GM23338 (cell line): Measurements from ENCODE around the gene IGF1. TPM values are rescaled to one million over a fixed set of nuclear protein-coding genes. Genes with fewer than 3 reads are reported as not detected.

Source experiments
- ATAC-seq: fragments of 200-7000 bp; cut with Tn5 transposase; 3 replicates; pipeline ENCODE4 v1.9.1; 2020
- DNase-seq: peaks from one replicate; pipeline ENCODE4 v3.0.0-alpha.2; 2015; ENCODE audit warnings: low spot score
- H2AFZ ChIP-seq: fragments of 200-600 bp; sonication (generic); 2 replicates; pipeline ENCODE4 v1.8.0; 2016; ENCODE audit warnings: antibody characterized with exemption, mild to moderate bottlenecking, moderate library complexity
- H3F3A ChIP-seq: fragments of 200-600 bp; sonication (generic); replicated peaks from 2 replicates; pipeline ENCODE4 v1.8.0; 2017; ENCODE audit warnings: antibody characterized with exemption, mixed run types, low read depth
- H3K27ac ChIP-seq: fragments of 200-600 bp; sonication (generic); 2 replicates; pipeline ENCODE4 v1.6.1; 2016; ENCODE audit warnings: low read depth
- H3K27me3 ChIP-seq: fragments of 200-600 bp; sonication (generic); 2 replicates; pipeline ENCODE4 v1.8.0; 2016; ENCODE audit warnings: mild to moderate bottlenecking, mixed run types, moderate library complexity; ENCODE audit not compliant: insufficient read depth
- H3K36me3 ChIP-seq: fragments of 200-600 bp; sonication (generic); 2 replicates; pipeline ENCODE4 v1.8.0; 2016; ENCODE audit warnings: mild to moderate bottlenecking; ENCODE audit not compliant: insufficient read depth
- H3K4me1 ChIP-seq: fragments of 200-600 bp; sonication (generic); 2 replicates; pipeline ENCODE4 v1.8.0; 2016; ENCODE audit warnings: mild to moderate bottlenecking, moderate library complexity; ENCODE audit not compliant: insufficient read depth
- H3K4me2 ChIP-seq: fragments of 200-600 bp; sonication (generic); 2 replicates; pipeline ENCODE4 v1.7.1; 2017; ENCODE audit warnings: mixed run types
- H3K4me3 ChIP-seq: fragments of 200-600 bp; sonication (generic); 2 replicates; pipeline ENCODE4 v1.6.1; 2016; ENCODE audit warnings: mixed run types
- H3K79me2 ChIP-seq: fragments of 200-600 bp; sonication (generic); replicated peaks from 2 replicates; pipeline ENCODE4 v1.8.0; 2017; ENCODE audit warnings: mild to moderate bottlenecking; ENCODE audit not compliant: insufficient read depth
- H3K9me2 ChIP-seq: fragments of 200-600 bp; sonication (generic); 2 replicates; pipeline ENCODE4 v1.8.0; 2017; ENCODE audit not compliant: insufficient read depth
- H4K20me1 ChIP-seq: fragments of 200-600 bp; sonication (generic); replicated peaks from 2 replicates; pipeline ENCODE4 v1.8.0; 2017; ENCODE audit warnings: mild to moderate bottlenecking; ENCODE audit not compliant: insufficient read depth
- H3K27ac Mint-ChIP-seq: 2 replicates; pipeline ENCODE4 v1.8.0; 2020; ENCODE audit warnings: inconsistent platforms, mild to moderate bottlenecking, moderate library complexity, mixed read lengths
- H3K27me3 Mint-ChIP-seq: 3 replicates; pipeline ENCODE4 v1.8.0; 2022; ENCODE audit warnings: low read depth, mild to moderate bottlenecking, moderate library complexity, mixed read lengths, inconsistent platforms; ENCODE audit not compliant: insufficient read depth, poor library complexity
- H3K36me3 Mint-ChIP-seq: 3 replicates; pipeline ENCODE4 v1.8.0; 2021; ENCODE audit warnings: low read depth, mild to moderate bottlenecking, inconsistent platforms, moderate library complexity, mixed read lengths
- H3K4me1 Mint-ChIP-seq: 3 replicates; pipeline ENCODE4 v1.8.0; 2020; ENCODE audit warnings: mild to moderate bottlenecking, inconsistent platforms, mixed read lengths
- H3K4me3 Mint-ChIP-seq: 3 replicates; pipeline ENCODE4 v1.8.0; 2021; ENCODE audit warnings: moderate library complexity, mild to moderate bottlenecking, inconsistent platforms, mixed read lengths
- H3K9me3 Mint-ChIP-seq: 3 replicates; pipeline ENCODE4 v1.8.0; 2020; ENCODE audit warnings: moderate library complexity, mild to moderate bottlenecking, inconsistent platforms, mixed read lengths
- JUNB ChIP-seq: IDR thresholded peaks from one replicate; pipeline ENCODE4 v1.6.1; 2016; ENCODE audit warnings: antibody characterized with exemption; ENCODE audit not compliant: unreplicated experiment
- NANOG ChIP-seq: IDR thresholded peaks from 2 replicates; pipeline ENCODE4 v1.6.1; 2016; ENCODE audit warnings: antibody characterized with exemption, borderline replicate concordance
- STAT1 ChIP-seq: IDR thresholded peaks from one replicate; pipeline ENCODE4 v1.6.1; 2016; ENCODE audit warnings: antibody characterized with exemption; ENCODE audit not compliant: unreplicated experiment
- ZNF114 ChIP-seq: fragments of 250-450 bp; sonication (Bioruptor Pico); IDR thresholded peaks from 2 replicates; pipeline ENCODE4 v1.5.0; 2020; ENCODE audit warnings: mild to moderate bottlenecking, moderate library complexity
- ZNF331 ChIP-seq: fragments of 250-450 bp; sonication (Bioruptor Pico); IDR thresholded peaks from 2 replicates; pipeline ENCODE4 v1.5.0; 2020; ENCODE audit warnings: low read depth, mild to moderate bottlenecking, moderate library complexity
- long read RNA-seq: library from polyadenylated mRNA; unstranded; transcript quantifications from one replicate; pipeline ENCODE4 v2.0.0, GENCODE V29; 2020; ENCODE audit not compliant: unreplicated experiment
- polyA plus RNA-seq: library from polyadenylated mRNA; unstranded; fragments of >200 nt; fragmentation: Nextera tagmentation; extraction: Ambion mirVana; gene quantifications from 2 replicates; pipeline ENCODE4 v1.2.1, GENCODE V29; 2016
- total RNA-seq: library from RNA; depleted of rRNA; stranded (reverse); fragments of >200 nt; shearing (Covaris generic); gene quantifications from 2 replicates; pipeline ENCODE4 v1.2.3, GENCODE V29; 2014; rRNA removed
- TF ChIP-seq, protein P1 (sequence below), 2 experiments: fragments of 200-600 bp in 1 of 2; sonication (generic) in 1 of 2; conservative IDR thresholded peaks; 2 replicates each; pipeline versions ENCODE4 v1.5.1 to v1.6.1; 2016 to 2017; ENCODE audit warnings: antibody characterized with exemption in 2 of 2, low read depth in 2 of 2, mild to moderate bottlenecking in 2 of 2, moderate library complexity in 1 of 2
- TF ChIP-seq, protein P2 (sequence below): IDR thresholded peaks from 2 replicates; pipeline ENCODE4 v1.6.1; 2016; ENCODE audit warnings: antibody characterized with exemption
- TF ChIP-seq, protein P3 (sequence below): fragments of 250-450 bp; sonication (Bioruptor Pico); IDR thresholded peaks from 2 replicates; pipeline ENCODE4 v1.5.0; 2020; ENCODE audit warnings: mild to moderate bottlenecking, moderate library complexity

Gene IGF1
- total RNA-seq, result not detected in 2 replicates
- polyA plus RNA-seq, result 0.29 TPM in 1 of 2 replicates, not detected in the other
- long read RNA-seq, result 0 reads

DNA sequence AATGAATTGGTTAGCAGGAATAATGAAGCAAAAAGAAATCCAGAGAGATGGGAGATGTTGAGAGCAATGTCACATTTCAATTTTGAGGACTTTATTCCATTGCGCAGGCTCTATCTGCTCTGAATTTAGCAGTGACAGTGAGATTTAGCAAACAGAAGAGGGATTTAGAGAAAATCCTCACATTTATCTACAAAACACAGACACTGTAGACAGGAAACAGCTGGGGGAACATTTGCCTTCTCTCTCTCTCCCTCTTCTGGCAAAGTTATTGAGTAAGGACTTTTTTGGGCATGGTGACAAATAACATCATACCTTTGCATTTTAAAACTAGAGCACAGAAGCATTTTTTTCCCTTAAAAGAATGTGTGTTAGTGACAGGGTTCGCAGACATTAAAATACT lies at the start of gene IGF1:
Gene IGF1, minus strand, starts transcription at position 158 of the 400 bp plus-strand sequence. CDS start 182 bp downstream, outside the sequence.
- peak; percentile 12 for DNase-seq
- no peaks in the 10 kb centered on the region for H3K36me3 ChIP-seq
- no peak within 1 kb of the TSS for H3K4me3 ChIP-seq
- no peaks in the 10 kb centered on the region for H3K9me3 Mint-ChIP-seq
- H3K27ac ChIP-seq, result no peak within 1 kb of the TSS
- H3K9me2 ChIP-seq, result no peaks in the 10 kb centered on the region
- ATAC-seq, result no peak
- TF ChIP-seq, protein P1, sequence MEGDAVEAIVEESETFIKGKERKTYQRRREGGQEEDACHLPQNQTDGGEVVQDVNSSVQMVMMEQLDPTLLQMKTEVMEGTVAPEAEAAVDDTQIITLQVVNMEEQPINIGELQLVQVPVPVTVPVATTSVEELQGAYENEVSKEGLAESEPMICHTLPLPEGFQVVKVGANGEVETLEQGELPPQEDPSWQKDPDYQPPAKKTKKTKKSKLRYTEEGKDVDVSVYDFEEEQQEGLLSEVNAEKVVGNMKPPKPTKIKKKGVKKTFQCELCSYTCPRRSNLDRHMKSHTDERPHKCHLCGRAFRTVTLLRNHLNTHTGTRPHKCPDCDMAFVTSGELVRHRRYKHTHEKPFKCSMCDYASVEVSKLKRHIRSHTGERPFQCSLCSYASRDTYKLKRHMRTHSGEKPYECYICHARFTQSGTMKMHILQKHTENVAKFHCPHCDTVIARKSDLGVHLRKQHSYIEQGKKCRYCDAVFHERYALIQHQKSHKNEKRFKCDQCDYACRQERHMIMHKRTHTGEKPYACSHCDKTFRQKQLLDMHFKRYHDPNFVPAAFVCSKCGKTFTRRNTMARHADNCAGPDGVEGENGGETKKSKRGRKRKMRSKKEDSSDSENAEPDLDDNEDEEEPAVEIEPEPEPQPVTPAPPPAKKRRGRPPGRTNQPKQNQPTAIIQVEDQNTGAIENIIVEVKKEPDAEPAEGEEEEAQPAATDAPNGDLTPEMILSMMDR (conservative IDR thresholded peaks at IDR 0.05; ENCODE audit: low read depth in 2 of 2), result peak in 1 of 2 experiments; percentile 16; a peak in 2 of 4 replicates
- no peak for TF ChIP-seq NANOG
- no peak for TF ChIP-seq ZNF114 (CRISPR knock-in tag)
- no peak for TF ChIP-seq JUNB
- H3K36me3 Mint-ChIP-seq, result no peaks in the 10 kb centered on the region
- H3K4me3 Mint-ChIP-seq, result no peak within 1 kb of the TSS
- no peak within 1 kb of the TSS for H3K4me2 ChIP-seq
- H4K20me1 ChIP-seq, result no peaks in the 10 kb centered on the region
- H3K4me1 ChIP-seq, result peaks cover 10% of the 10 kb centered on the region; the same call in 1 of the 2 replicates
- no peaks in the 10 kb centered on the region for H3K79me2 ChIP-seq
- H3K27ac Mint-ChIP-seq, result no peak within 1 kb of the TSS
- peaks cover 6% of the 10 kb centered on the region for H3K27me3 Mint-ChIP-seq
- peaks cover 7% of the 10 kb centered on the region; the same call in 2 of the 3 replicates for H3K4me1 Mint-ChIP-seq
- H3F3A ChIP-seq, result no peaks in the 10 kb centered on the region
- H3K27me3 ChIP-seq, result no peaks in the 10 kb centered on the region
- H2AFZ ChIP-seq, result no peak within 1 kb of the TSS

DNA sequence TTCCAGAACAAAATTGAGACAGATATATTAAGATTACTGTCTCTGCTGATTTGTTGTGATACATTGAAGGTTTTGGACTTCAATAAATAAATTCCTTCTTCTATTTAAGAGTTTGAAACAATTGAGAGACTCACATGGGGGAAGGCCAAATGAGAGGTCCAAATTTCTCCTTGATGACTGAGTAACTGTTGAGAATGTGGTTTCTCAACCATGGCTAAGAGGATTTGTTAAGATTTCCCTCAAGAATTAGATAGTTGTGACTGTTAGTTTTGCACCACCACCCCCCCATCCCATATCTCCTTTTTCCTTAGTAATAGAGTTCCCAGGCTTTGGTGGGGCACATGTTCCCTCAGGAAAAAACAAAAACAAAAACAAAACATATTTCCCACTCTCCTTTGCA lies 47.7 kb upstream of the IGF1 start:
- Mint-ChIP-seq H3K27me3 (peaks cover 3% of the 10 kb centered on the region), H3K4me1 (no peaks in the 10 kb centered on the region), H3K4me3 (no peak overlapping the region), H3K36me3 (no peaks in the 10 kb centered on the region), H3K9me3 (no peaks in the 10 kb centered on the region; the same call in 2 of the 3 replicates), H3K27ac (no peak overlapping the region)
- no peak overlapping the region for H3K4me3 ChIP-seq
- H2AFZ ChIP-seq, result no peak overlapping the region
- H3F3A ChIP-seq, result no peaks in the 10 kb centered on the region
- H3K9me2 ChIP-seq, result peaks cover 15% of the 10 kb centered on the region; the same call in 1 of the 2 replicates
- H3K27ac ChIP-seq, result no peak overlapping the region
- H3K4me2 ChIP-seq, result no peak overlapping the region
- no peak for TF ChIP-seq ZNF114 (CRISPR knock-in tag)
- no peak for TF ChIP-seq STAT1
- TF ChIP-seq ZNF331, result no peak
- TF ChIP-seq, protein P2, sequence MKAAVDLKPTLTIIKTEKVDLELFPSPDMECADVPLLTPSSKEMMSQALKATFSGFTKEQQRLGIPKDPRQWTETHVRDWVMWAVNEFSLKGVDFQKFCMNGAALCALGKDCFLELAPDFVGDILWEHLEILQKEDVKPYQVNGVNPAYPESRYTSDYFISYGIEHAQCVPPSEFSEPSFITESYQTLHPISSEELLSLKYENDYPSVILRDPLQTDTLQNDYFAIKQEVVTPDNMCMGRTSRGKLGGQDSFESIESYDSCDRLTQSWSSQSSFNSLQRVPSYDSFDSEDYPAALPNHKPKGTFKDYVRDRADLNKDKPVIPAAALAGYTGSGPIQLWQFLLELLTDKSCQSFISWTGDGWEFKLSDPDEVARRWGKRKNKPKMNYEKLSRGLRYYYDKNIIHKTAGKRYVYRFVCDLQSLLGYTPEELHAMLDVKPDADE, result no peak
- TF ChIP-seq, protein P3, sequence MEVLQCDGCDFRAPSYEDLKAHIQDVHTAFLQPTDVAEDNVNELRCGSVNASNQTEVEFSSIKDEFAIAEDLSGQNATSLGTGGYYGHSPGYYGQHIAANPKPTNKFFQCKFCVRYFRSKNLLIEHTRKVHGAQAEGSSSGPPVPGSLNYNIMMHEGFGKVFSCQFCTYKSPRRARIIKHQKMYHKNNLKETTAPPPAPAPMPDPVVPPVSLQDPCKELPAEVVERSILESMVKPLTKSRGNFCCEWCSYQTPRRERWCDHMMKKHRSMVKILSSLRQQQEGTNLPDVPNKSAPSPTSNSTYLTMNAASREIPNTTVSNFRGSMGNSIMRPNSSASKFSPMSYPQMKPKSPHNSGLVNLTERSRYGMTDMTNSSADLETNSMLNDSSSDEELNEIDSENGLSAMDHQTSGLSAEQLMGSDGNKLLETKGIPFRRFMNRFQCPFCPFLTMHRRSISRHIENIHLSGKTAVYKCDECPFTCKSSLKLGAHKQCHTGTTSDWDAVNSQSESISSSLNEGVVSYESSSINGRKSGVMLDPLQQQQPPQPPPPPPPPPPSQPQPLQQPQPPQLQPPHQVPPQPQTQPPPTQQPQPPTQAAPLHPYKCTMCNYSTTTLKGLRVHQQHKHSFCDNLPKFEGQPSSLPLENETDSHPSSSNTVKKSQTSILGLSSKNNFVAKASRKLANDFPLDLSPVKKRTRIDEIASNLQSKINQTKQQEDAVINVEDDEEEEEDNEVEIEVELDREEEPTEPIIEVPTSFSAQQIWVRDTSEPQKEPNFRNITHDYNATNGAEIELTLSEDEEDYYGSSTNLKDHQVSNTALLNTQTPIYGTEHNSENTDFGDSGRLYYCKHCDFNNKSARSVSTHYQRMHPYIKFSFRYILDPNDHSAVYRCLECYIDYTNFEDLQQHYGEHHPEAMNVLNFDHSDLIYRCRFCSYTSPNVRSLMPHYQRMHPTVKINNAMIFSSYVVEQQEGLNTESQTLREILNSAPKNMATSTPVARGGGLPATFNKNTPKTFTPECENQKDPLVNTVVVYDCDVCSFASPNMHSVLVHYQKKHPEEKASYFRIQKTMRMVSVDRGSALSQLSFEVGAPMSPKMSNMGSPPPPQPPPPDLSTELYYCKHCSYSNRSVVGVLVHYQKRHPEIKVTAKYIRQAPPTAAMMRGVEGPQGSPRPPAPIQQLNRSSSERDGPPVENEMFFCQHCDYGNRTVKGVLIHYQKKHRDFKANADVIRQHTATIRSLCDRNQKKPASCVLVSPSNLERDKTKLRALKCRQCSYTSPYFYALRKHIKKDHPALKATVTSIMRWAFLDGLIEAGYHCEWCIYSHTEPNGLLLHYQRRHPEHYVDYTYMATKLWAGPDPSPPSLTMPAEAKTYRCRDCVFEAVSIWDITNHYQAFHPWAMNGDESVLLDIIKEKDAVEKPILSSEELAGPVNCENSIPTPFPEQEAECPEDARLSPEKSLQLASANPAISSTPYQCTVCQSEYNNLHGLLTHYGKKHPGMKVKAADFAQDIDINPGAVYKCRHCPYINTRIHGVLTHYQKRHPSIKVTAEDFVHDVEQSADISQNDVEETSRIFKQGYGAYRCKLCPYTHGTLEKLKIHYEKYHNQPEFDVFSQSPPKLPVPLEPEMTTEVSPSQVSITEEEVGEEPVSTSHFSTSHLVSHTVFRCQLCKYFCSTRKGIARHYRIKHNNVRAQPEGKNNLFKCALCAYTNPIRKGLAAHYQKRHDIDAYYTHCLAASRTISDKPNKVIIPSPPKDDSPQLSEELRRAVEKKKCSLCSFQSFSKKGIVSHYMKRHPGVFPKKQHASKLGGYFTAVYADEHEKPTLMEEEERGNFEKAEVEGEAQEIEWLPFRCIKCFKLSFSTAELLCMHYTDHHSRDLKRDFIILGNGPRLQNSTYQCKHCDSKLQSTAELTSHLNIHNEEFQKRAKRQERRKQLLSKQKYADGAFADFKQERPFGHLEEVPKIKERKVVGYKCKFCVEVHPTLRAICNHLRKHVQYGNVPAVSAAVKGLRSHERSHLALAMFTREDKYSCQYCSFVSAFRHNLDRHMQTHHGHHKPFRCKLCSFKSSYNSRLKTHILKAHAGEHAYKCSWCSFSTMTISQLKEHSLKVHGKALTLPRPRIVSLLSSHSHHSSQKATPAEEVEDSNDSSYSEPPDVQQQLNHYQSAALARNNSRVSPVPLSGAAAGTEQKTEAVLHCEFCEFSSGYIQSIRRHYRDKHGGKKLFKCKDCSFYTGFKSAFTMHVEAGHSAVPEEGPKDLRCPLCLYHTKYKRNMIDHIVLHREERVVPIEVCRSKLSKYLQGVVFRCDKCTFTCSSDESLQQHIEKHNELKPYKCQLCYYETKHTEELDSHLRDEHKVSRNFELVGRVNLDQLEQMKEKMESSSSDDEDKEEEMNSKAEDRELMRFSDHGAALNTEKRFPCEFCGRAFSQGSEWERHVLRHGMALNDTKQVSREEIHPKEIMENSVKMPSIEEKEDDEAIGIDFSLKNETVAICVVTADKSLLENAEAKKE (CRISPR knock-in tag), result no peak
- H4K20me1 ChIP-seq, result no peaks in the 10 kb centered on the region
- no peaks in the 10 kb centered on the region for H3K27me3 ChIP-seq
- no peaks in the 10 kb centered on the region for H3K79me2 ChIP-seq
- H3K36me3 ChIP-seq, result no peaks in the 10 kb centered on the region
- DNase-seq (no peak), ATAC-seq (no peak)
- H3K4me1 ChIP-seq, result no peaks in the 10 kb centered on the region
